CD4-positive, alpha-beta T cell treated with Interleukin-12 subunit alpha and Interleukin-12 subunit beta, for 1 hour (primary cell): ENCODE data around the gene MIPEP.
A peak's percentile ranks its signal among the peaks of the same experiment; 100 is the strongest.
"Not testable (repeated sequence)": the region's sequence is repeated elsewhere in the genome, so short reads cannot be mapped to it uniquely, and the experiment has no call there.

ENCODE experiments used
- DNase-seq: peaks from one replicate; pipeline ENCODE4 v3.0.0-alpha.2; 2020

Gene MIPEP

DNA sequence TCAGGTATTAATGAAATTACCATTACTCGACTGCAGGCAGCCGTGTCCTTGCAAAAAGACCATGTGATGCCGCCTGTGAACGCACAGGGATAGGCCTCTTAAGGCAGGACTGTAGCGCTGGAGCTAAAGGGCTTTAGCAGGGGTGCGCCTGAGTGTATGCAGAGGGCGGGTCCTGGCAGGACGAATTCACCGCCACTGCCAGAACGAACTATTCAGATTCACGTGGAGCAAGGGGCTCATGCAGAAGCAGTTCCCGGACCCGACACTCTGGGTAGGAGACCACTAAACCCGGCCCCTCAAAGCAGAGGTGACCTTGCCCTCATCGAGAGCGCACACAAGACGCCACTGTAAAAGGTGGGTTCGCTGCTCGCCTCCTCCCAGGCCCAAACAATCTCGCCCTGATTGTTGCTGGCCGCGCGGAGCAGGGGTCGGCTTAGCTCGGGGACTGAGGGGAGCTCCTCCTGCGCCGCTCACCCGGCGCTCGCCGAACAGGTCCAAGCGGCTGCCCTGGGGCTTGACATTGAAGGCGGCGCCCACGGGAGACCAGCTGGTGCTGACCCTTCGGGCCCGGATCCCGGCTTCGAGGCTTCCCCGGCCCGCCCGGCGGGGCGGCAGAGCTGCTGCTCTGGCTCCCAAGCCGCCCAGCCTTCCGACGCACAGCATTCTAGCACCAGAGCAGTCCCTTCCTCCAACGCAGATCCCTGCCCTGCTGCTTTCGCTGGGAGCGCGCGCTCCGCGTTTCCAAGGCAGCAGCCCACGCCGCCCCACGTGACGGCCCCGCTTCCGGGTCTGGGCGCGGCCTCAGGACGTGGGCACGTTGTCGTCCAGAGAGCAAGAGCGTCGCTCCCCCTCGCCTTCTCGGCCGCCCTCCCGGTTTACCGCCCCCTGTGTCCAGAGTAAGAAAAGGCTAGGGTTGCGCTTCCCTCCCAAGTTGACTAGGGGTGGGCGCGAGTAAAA, at the start of gene MIPEP:
Gene MIPEP, minus strand, starts transcription at position 743 of the 957 bp plus-strand sequence. Its CDS starts 80 bp downstream, at position 663.
- peak; percentile 88 for DNase-seq

GRCh38 chr13:23934520-23934919, 45.3 kb upstream of the MIPEP start:
- DNase-seq = no peak

- DNase-seq = no peak
Observed at GRCh38 chr13:23928985-23929384, 39.8 kb upstream of the MIPEP start.

GRCh38 chr13:23923031-23923430, 33.8 kb upstream of the MIPEP start:
- DNase-seq = no peak

DNA sequence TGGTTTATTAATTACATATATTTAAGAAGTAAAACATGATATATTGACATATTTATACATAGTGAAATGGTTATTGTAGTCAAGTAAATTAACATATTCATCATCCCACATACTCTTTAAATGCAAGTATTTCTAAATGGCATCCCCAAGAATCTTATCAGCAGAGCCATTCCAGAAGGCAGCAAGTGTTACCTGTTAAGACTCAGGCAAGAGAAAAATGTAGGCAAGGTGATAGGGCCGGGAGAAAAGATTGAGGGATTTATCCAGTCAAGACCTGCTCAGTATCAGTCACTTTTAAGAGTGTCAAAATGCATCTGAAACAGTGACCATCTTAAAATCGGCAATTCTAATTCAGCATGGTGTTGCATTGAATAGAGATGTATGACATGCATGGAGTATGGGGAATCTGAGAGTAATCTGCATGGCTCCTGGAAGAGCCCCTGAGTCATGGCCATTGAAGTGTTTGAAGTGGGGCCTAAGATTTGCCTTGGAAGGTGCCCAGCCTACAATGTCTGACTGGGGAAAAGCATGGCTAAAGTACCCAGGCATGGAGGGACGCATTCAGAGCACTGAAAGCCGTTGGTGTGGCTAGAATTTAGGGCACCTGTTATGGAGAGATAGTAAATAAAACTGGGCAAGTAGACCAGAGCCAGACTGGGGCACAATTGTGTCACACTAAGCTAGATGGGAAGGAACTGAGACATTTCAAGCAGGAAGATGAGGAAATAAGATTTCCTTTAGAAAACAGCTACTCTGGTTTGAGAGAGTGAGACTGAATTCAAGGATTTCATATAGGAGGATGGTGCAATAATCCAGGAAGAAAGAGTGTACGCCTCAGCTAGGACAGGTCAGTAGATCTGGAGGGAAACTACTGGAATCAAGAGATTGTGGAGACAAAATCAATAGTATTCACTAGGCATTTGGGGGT, 33.1 kb upstream of the MIPEP start:
- no peak for DNase-seq

- peak; percentile 48 for DNase-seq
Observed at GRCh38 chr13:23921451-23921888, 32.3 kb upstream of the MIPEP start.

- no peak for DNase-seq
Observed at GRCh38 chr13:23919006-23919405, 29.8 kb upstream of the MIPEP start.

- no peak for DNase-seq
Observed at GRCh38 chr13:23918208-23918607, 29.0 kb upstream of the MIPEP start.

DNA sequence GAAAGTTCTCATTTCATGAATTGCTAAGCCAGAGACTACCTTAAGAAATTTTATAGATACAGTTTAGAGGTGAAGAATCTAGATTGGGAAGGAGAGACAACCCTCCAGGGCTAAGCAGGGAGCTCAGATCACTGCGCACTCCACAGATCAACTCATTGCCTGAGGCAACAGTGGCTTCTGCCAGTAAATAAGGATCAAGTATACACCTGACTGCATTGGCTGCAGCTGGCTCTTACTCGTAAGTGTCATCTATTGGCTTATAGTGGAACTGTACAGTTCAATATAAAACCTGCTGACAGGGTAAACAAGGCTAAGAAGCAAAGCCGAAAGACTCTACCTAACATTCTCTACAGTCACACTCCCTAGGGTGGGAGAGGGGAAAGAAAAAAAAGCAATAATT, 26.1 kb upstream of the MIPEP start:
- DNase-seq = no peak

GRCh38 chr13:23912469-23912868, 23.3 kb upstream of the MIPEP start:
- DNase-seq = no peak

GRCh38 chr13:23909606-23910005, 20.4 kb upstream of the MIPEP start:
- DNase-seq = no peak

GRCh38 chr13:23905766-23906165, 16.6 kb upstream of the MIPEP start:
- no peak for DNase-seq

DNA sequence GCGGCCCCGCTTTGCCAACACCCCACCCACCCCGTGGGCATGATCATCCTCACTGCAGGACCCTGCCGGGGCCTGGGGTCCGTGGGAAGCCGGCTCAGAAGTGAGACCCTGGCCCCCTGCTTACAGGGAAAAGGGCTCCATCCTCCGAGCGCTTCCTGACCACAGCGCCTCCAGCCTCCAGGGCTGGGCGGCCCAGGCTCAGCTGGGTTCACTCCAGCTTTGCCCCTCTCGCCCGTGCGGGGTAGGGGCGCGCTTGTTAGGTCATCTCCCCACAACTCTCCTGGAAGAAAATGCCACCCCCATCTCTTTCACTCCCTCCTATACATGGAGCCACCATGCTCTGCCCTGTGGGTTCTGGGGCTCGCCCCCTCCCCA, 14.7 kb upstream of the MIPEP start:
- no peak for DNase-seq

DNA sequence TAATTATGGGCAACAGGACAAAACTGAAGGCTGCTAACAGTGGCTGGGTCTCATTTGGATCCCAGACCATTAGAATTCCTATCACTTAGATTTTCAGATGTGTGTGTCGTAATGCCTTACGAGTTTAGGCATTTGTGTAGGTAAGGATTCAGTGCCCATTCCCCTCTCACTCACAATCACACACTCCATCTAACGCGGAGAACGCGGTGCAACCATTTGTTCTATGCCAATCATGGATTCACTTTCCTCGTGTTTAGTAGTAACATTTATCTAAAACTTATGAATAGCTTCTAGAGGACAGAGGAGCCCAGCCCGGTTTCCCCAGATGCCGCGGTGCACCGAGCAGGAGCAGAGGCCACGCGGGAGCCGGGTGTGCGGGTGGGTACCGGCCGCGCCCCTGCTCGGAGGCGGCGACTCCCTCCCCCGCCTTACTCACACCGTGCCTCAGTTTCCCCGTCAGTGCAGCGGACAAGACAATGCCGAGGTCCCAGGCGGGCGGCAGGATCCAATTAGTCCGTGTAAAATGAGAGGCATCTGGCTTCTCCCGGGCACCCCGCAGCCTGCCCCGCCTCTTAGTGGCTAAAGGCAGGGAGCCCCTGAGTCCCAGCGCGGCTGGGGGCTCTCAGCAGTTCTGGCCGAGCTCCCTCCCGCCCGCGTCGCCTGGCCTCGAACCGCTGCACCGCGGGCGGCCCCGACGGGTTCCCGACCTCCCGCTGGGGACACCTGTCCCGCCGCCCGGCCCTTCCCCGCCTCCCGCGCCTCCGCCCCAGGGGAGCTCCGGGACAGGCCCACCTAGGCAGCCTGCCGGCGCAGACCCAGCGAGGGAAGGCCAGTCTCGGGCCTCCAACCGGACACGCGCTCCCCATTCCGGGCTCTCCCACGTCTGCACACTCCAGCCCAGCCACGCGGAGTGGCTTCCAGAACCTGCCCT, 14.0 kb upstream of the MIPEP start:
- no peak for DNase-seq

- no peak for DNase-seq
Observed at GRCh38 chr13:23901365-23901764, 12.2 kb upstream of the MIPEP start.

DNA sequence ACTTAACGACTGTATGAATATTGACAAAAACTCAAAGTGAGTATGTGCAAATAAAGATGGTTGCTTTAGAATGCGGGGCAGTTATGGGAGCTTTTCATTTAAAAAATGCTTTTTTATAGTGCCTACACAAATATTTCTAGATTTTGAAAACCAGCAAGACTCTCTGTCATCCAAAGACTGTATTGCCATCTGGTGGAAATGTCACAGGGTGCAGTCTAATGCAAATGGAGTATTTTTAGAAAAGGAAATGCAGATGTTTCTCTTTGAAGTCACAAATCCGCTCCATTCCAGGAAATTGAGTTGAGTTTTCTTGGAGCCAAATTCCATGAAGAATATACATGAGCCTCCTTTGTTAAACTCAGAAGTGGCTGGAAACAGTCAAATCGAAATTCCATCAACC, 10.4 kb upstream of the MIPEP start:
- DNase-seq = peak; percentile 46

GRCh38 chr13:23898101-23898500, 8.9 kb upstream of the MIPEP start:
- DNase-seq = no peak

DNA sequence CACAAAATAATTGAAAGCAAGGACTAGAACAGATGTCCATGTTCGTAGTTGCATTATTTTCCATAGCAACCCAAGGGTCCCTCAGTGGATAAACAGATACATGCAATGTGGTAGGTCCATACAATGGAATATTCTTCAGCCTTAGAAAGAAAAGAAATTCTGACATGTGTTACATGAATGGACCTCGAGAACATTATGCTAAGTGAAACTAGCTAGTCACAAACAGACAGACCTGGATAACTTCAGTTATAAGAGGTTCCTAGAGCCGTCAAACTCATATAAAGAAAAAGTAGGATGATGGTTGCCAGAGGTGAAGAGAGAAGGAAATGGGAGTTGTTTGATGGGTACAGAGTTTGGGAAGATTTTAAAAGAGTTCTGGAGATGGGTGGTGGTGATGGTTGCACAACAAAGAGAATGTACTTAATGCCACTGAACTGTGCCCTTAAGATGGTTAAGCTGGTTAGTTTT, 8.3 kb upstream of the MIPEP start, which contains the start of gene C1QTNF9B:
Gene C1QTNF9B, minus strand, starts transcription at position 51 of the 468 bp plus-strand sequence.
- DNase-seq = not testable (repeated sequence)

DNA sequence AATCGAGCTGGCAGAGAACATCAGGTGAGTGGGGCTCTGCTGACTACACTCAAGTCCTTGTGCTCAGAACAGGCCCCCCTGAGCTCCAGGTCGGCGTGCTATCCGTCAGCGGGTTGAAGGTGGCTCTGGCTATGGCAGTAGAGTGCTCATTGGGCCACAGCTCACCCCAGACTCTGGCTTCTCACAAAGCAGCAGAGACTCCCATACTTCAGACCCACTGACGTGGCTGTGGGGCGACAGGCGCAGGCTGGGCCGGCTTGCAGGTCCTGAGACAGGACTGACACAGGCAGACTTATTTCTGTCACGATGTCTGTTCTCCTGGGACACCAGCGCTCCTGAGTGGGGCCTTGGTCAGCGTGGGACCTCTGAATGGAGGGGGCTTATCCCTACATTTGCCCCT, 5.5 kb upstream of the MIPEP start:
- DNase-seq = not testable (repeated sequence)

DNA sequence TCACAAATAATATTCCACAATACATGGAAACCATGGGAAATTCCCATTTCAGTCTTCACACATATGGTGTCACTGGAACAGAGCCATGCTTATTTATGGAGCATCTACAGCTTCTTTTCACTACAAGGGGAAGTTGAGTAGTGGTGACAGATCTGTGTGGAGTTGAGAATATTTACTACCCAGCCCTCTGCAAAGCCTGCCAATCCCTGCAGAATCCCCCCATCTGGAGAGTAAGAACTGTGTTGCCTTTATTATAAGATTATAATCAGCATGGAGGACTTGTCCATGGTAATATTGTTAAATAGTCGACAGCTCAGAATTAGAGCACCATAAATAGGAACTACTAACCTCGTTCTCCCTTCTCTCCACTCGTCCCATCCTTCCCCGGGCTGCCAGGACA, 4.6 kb upstream of the MIPEP start:
- DNase-seq = not testable (repeated sequence)

GRCh38 chr13:23889615-23890607, 711 bp upstream of the MIPEP start:
- DNase-seq = no peak
